SU-DHL-6 (cell line): ENCODE measurements around the gene GPAT2.
"Not testable (repeated sequence)": the region's sequence is repeated elsewhere in the genome, so short reads cannot be mapped to it uniquely, and the experiment has no call there.

Experiments
- H2AFZ ChIP-seq: fragments of 200-600 bp; sonication (generic); 2 replicates; pipeline ENCODE4 v1.6.1; 2014; ENCODE audit warnings: low read depth, mild to moderate bottlenecking, moderate library complexity, mixed read lengths, antibody characterized with exemption, low read length; ENCODE audit not compliant: severe bottlenecking
- H3F3A ChIP-seq: fragments of 200-600 bp; shearing (Covaris generic); 2 replicates; pipeline ENCODE4 v1.6.0; 2016; ENCODE audit warnings: antibody characterized with exemption, mild to moderate bottlenecking; ENCODE audit not compliant: insufficient read depth
- H3K27ac ChIP-seq: fragments of 200-600 bp; sonication (generic); 2 replicates; pipeline ENCODE4 v1.5.1; 2016; ENCODE audit warnings: low read depth, mild to moderate bottlenecking, low read length, moderate library complexity, mixed read lengths
- H3K27me3 ChIP-seq: fragments of 200-600 bp; sonication (generic), shearing (Covaris generic); 2 replicates; pipeline ENCODE4 v1.6.0; 2014; ENCODE audit warnings: mild to moderate bottlenecking, low read length
- H3K36me3 ChIP-seq: fragments of 200-600 bp; sonication (generic); 2 replicates; pipeline ENCODE4 v1.6.1; 2014; ENCODE audit warnings: mild to moderate bottlenecking, low read length, mixed read lengths
- H3K4me2 ChIP-seq: fragments of 300-600, 200-600 bp; shearing (Covaris generic), sonication (generic); 2 replicates; pipeline ENCODE4 v1.6.0; 2014; ENCODE audit warnings: low read length, low read depth, mild to moderate bottlenecking; ENCODE audit not compliant: poor library complexity, severe bottlenecking
- H3K4me3 ChIP-seq: fragments of 200-600 bp; sonication (generic); 2 replicates; pipeline ENCODE4 v1.5.1; 2014; ENCODE audit warnings: antibody characterized with exemption, low read length, mild to moderate bottlenecking, mixed read lengths; ENCODE audit not compliant: insufficient read depth, poor library complexity, severe bottlenecking
- H3K79me2 ChIP-seq: fragments of 200-600 bp; sonication (generic); 2 replicates; pipeline ENCODE4 v1.6.1; 2014; ENCODE audit warnings: mild to moderate bottlenecking, low read length, moderate library complexity; ENCODE audit not compliant: insufficient read depth
- H3K9ac ChIP-seq: fragments of 200-600 bp; sonication (generic); 2 replicates; pipeline ENCODE4 v1.7.0; 2014; ENCODE audit warnings: mild to moderate bottlenecking, low read length
- H3K9me2 ChIP-seq: fragments of 200-600 bp; sonication (generic); replicated peaks from 2 replicates; pipeline ENCODE4 v1.6.1; 2014; ENCODE audit warnings: low read length; ENCODE audit not compliant: insufficient read depth
- H3K9me3 ChIP-seq: fragments of 200-600 bp; sonication (generic); 2 replicates; pipeline ENCODE4 v1.6.1; 2014; ENCODE audit warnings: low read length, mixed read lengths; ENCODE audit not compliant: insufficient read depth
- H4K20me1 ChIP-seq: fragments of 200-600 bp; sonication (generic); 2 replicates; pipeline ENCODE4 v1.6.1; 2014; ENCODE audit warnings: low read depth, mild to moderate bottlenecking, antibody characterized with exemption, low read length, moderate library complexity, mixed read lengths
- CTCF ChIP-seq: fragments of 200-600 bp; sonication (generic); IDR thresholded peaks from one replicate; pipeline ENCODE4 v1.5.1; 2017; ENCODE audit warnings: antibody characterized with exemption, mild to moderate bottlenecking, low read length, moderate library complexity; ENCODE audit not compliant: insufficient read depth, poor library complexity, severe bottlenecking

The GPAT2 gene

GRCh38 chr2:95992520-95993272 lies 42.0 kb downstream of the GPAT2 start:
- not testable (repeated sequence) for H4K20me1 ChIP-seq, H3K36me3 ChIP-seq, H3K9me2 ChIP-seq, H3K79me2 ChIP-seq, H3K9me3 ChIP-seq, H3K27me3 ChIP-seq, H3F3A ChIP-seq
- peak; percentile 69 for TF ChIP-seq CTCF
- Histone ChIP-seq H3K4me2 (peak overlapping the region; percentile 97), H2AFZ (peak overlapping the region; percentile 98), H3K9ac (peak overlapping the region; percentile 76), H3K4me3 (peak overlapping the region; percentile 76), H3K27ac (peak overlapping the region; percentile 79)

- H3K79me2 ChIP-seq, H3F3A ChIP-seq, H3K9me3 ChIP-seq, H4K20me1 ChIP-seq, H3K27me3 ChIP-seq, H3K36me3 ChIP-seq, H3K9me2 ChIP-seq: not testable (repeated sequence)
- Histone ChIP-seq H2AFZ (peak overlapping the region; percentile 98), H3K4me2 (peak overlapping the region; percentile 97), H3K4me3 (peak overlapping the region; percentile 76), H3K9ac (peak overlapping the region; percentile 76), H3K27ac (peak overlapping the region; percentile 79)
These were observed 42.6 kb downstream of the GPAT2 start for GRCh38 chr2:95992102-95992501.

- not testable (repeated sequence) for H4K20me1 ChIP-seq, H3K79me2 ChIP-seq, H3K9me2 ChIP-seq, H3K36me3 ChIP-seq, H3K9me3 ChIP-seq, H3F3A ChIP-seq, H3K27me3 ChIP-seq
- peak within 1 kb of the TSS; percentile 83 for H3K27ac ChIP-seq
- H3K9ac ChIP-seq, result peak within 1 kb of the TSS; percentile 76
- peak within 1 kb of the TSS; percentile 97 for H3K4me2 ChIP-seq
- peak within 1 kb of the TSS; percentile 76 for H3K4me3 ChIP-seq
- peak within 1 kb of the TSS; percentile 98 for H2AFZ ChIP-seq
These were observed 43.2 kb downstream of the GPAT2 start, which contains the start of gene ANKRD36C for GRCh38 chr2:95991351-95992094. Gene ANKRD36C, minus strand, starts transcription at chr2:95991824. Its CDS starts 116 bp downstream, at chr2:95991708.

- H3F3A ChIP-seq, H3K36me3 ChIP-seq, H3K79me2 ChIP-seq, H3K27ac ChIP-seq, H3K9me3 ChIP-seq, H3K27me3 ChIP-seq, H2AFZ ChIP-seq, H3K4me3 ChIP-seq, H4K20me1 ChIP-seq, H3K9me2 ChIP-seq: not testable (repeated sequence)
- peak overlapping the region; percentile 66 for H3K9ac ChIP-seq
- H3K4me2 ChIP-seq, result peak overlapping the region; percentile 43
These were observed 43.8 kb downstream of the GPAT2 start for GRCh38 chr2:95990884-95991283.
